Measurements from ENCODE around the gene LRRC32.

LRRC32 gene

GRCh38 chr11:76617553-76618265, 52.8 kb downstream of the LRRC32 start:
- no peak for TF ChIP-seq CTCF (IDR thresholded peaks at IDR 0.05; ENCODE audit: control insufficient read depth, extremely low read depth, insufficient read depth)
- no peak overlapping the region for H3K4me3 ChIP-seq (ENCODE audit: low read depth, low read length)
- DNase-seq (ENCODE audit: low read depth): no peak

GRCh38 chr11:76616676-76617552, 53.6 kb downstream of the LRRC32 start:
- no peak overlapping the region for H3K4me3 ChIP-seq (ENCODE audit: low read depth, low read length)
- no peak for TF ChIP-seq CTCF (IDR thresholded peaks at IDR 0.05; ENCODE audit: control insufficient read depth, extremely low read depth, insufficient read depth)
- no peak for DNase-seq (ENCODE audit: low read depth)

GRCh38 chr11:76615950-76616349, 54.6 kb downstream of the LRRC32 start:
- H3K4me3 ChIP-seq (ENCODE audit: low read depth, low read length): no peak overlapping the region
- peak; percentile 8 for DNase-seq (ENCODE audit: low read depth)
- no peak for TF ChIP-seq CTCF (IDR thresholded peaks at IDR 0.05; ENCODE audit: control insufficient read depth, extremely low read depth, insufficient read depth)

GRCh38 chr11:76614471-76615179, 55.9 kb downstream of the LRRC32 start:
- no peak for DNase-seq (ENCODE audit: low read depth)
- no peak overlapping the region for H3K4me3 ChIP-seq (ENCODE audit: low read depth, low read length)
- TF ChIP-seq CTCF (IDR thresholded peaks at IDR 0.05; ENCODE audit: control insufficient read depth, extremely low read depth, insufficient read depth): no peak

- no peak for TF ChIP-seq CTCF (IDR thresholded peaks at IDR 0.05; ENCODE audit: control insufficient read depth, extremely low read depth, insufficient read depth)
- DNase-seq (ENCODE audit: low read depth): no peak
These were observed 56.6 kb downstream of the LRRC32 start for GRCh38 chr11:76613901-76614300.

GRCh38 chr11:76612226-76612625, 58.3 kb downstream of the LRRC32 start:
- DNase-seq (ENCODE audit: low read depth): no peak
- no peak overlapping the region for H3K4me3 ChIP-seq (ENCODE audit: low read depth, low read length)
- no peak for TF ChIP-seq CTCF (IDR thresholded peaks at IDR 0.05; ENCODE audit: control insufficient read depth, extremely low read depth, insufficient read depth)

More at GRCh38 chr11:76613901-76614300, 56.6 kb downstream of the LRRC32 start:
- no peak overlapping the region for H3K4me3 ChIP-seq (ENCODE audit: low read depth, low read length)
